ENCODE data around the gene PPP3R2.
"Not testable (repeated sequence)": the region's sequence is repeated elsewhere in the genome, so short reads cannot be mapped to it uniquely, and the experiment has no call there.

Gene PPP3R2

GRCh38 chr9:101587332-101588043 lies 7.3 kb downstream of the PPP3R2 start:
- no peak for DNase-seq

DNA sequence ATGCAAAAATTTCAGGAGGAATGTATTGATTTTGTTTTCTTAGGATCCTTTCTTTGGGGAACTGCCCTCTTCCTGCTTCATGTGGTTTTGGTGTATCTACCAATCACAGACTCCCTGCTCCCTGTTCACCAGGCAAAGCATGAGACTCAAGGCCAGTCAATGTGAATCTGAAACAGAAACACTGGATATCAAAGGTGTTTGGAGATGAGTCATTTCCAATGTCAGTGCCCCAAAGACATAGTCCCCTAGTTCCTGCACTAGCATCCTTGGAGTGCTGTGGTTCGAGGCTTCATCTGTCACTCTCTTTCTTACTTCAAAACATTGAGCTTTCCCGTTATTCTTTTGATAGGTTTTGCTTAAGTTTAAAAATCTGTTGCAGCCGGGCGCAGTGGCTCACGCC lies 8.1 kb downstream of the PPP3R2 start:
- no peak for DNase-seq

- no peak for DNase-seq
Observed at GRCh38 chr9:101585740-101586139, 9.0 kb downstream of the PPP3R2 start.

GRCh38 chr9:101582553-101582952 lies 12.2 kb downstream of the PPP3R2 start:
- DNase-seq = no peak

DNA sequence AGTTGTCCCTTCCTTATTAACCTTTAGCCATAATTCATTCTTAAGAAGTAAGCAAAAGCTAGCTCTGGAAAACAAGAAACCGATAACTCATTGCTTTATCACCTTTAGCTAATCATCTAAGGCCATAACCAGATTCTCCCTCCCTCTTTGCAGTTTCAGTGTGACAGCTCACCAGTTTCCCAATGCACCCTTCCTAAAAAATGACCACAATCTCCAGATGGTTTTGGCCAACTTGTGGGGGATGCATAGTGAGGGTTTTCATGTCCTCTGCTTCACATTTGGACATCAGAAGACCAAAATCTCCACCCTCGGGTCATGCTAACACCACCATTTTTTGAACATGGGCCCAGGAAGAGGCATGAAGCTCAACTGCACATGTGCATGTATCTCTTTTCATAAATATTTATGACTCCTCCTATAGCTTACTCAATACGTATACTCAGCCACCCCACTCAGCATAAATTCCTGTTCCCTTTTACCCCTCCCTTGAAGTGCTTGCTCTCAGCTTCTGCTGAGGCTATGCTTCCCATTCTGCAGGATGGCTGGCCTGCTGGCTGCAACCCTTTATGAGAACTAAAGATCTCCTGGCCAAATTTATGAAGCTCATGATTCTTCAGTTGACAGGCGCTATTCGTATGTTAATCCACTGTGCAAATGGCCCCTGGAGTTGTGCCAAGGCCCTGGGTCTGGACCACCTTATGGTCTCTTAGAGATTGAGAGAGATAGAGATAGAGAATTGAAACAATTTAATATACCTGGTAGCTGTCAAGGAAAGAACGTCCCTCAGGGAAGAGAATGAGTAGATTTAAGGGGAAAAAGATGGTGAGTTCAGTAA lies 14.8 kb downstream of the PPP3R2 start:
- DNase-seq = no peak

- no peak for DNase-seq
Observed at GRCh38 chr9:101578378-101578777, 16.4 kb downstream of the PPP3R2 start.

DNA sequence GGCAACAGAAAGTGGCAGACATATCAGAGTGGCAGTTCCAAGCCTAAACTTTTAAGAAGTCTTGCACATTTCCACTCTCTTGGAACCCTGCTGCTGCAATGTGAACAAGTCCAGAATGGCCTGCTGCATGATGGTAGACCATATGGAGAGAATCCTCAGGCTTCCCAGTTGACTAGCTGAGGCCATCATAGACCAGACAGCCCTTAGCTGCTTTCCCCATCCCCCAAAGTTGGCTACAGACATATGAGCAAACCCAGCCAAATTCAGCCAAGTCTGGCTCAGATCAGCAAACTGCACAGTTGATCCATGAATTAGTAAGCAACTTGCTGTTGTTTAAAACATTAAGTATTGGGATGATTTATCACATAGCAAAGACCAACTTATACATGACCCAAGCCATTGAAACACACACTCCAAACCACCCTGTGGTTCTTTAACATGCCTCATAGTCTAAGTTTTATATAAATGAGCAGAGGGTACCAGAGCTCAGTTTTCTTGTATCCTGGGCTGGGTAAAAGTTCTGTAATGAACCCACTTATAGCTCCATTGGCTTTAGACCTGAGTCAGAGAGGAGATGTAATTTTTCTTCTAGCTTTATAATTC lies 19.9 kb downstream of the PPP3R2 start:
- DNase-seq = no peak

GRCh38 chr9:101572316-101572715 lies 22.5 kb downstream of the PPP3R2 start:
- DNase-seq = no peak

- no peak for DNase-seq
Observed at GRCh38 chr9:101571114-101571513, 23.7 kb downstream of the PPP3R2 start.

- no peak for DNase-seq
Observed at GRCh38 chr9:101569741-101570501, 24.8 kb downstream of the PPP3R2 start.

- DNase-seq = no peak
Observed at GRCh38 chr9:101567725-101568350, 26.9 kb downstream of the PPP3R2 start.

DNA sequence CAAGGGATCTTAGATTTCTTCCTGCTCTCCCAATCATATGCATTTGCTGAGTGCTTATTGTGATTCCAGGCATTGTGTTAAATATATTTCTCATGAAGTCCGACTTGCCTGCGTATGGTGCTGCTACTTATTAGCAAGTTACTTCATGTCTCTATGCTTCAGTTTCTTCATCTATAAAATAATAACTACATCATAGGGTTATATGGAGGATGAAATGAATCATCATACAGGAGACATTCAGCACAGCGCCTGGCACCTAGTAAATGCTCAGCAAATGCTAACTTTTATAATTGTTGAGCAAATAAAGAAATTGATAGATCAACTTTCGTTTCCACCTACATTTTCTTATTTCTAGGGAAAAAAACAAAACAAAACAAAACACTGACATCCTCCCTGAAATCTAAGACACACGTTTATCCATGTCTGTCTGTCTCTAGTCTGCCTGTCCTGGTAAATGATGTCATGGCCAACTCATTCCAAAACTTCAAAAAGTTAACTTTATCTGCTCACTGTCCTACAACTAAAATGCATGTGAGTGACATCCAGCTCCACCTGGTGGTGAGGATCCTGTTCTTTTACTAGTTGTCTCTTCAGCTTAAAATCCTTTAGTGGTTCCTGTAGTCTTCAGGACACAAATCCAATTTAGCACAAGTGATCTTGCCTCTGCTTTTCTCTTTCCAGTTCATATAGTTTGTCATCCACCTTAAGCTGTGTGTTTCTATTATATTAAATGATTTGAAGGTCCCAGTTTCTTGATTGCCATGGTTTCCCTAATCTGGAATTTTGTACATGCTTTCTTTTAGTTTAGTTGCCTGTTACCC lies 27.7 kb downstream of the PPP3R2 start:
- DNase-seq = no peak

DNA sequence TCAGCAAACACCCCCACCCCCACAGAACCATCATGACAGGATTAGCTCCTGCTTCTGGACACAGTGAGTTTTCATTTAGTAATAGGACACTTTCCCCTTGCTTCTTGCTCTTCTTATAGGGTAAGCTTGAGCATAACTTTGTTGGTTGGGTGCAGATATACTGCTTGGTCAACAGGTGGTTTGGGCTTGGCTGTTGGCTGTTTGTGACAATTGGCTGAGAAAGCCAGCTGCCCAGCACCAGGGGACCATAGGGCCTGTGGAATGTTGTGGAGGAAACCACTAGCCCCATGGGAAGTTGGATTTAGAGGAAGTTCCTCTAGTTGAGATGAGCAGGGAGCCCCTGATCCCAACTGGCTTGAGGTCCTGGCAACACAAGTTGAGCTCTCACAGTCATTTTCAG lies 30.5 kb downstream of the PPP3R2 start:
- no peak for DNase-seq

DNA sequence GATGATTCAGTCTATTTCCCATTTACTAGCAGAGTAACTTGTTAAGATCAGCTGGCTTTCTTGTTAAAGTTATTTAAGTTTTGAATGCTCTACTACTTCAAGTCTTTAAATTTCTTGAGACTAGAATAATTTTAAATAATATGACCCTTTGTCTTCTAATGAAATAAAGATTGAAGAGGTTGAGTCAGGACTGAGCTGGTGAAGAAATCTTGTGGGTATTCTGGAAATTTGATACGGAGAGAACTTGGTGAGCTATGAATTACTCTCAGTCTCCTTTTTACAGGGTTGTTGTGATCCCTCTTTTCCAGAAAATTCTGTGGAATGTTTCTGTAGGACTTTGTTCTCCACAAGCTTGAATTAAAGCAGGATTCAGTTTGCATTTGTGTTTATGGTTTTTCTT lies 31.8 kb downstream of the PPP3R2 start:
- no peak for DNase-seq

DNA sequence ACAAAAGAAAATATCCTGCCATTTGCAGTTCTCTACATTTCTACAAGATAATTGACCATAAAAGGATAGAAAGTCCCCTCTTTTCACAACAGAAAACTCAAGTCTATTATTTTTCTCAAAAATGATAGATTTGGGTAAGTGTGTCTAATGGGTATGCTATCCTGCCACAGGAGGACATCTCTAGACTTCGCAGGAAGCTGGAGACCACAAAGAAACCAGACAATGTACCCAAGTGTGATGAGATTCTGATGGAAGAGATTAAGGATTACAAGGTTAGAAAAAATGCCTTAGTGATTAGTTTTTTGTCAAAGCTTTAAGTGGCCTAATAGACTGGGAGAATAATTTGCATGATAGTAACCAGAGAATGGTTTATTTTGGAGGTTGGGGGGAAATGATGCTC lies 33.0 kb downstream of the PPP3R2 start:
- no peak for DNase-seq

GRCh38 chr9:101549472-101550098 lies 45.2 kb downstream of the PPP3R2 start:
- DNase-seq = not testable (repeated sequence)

DNA sequence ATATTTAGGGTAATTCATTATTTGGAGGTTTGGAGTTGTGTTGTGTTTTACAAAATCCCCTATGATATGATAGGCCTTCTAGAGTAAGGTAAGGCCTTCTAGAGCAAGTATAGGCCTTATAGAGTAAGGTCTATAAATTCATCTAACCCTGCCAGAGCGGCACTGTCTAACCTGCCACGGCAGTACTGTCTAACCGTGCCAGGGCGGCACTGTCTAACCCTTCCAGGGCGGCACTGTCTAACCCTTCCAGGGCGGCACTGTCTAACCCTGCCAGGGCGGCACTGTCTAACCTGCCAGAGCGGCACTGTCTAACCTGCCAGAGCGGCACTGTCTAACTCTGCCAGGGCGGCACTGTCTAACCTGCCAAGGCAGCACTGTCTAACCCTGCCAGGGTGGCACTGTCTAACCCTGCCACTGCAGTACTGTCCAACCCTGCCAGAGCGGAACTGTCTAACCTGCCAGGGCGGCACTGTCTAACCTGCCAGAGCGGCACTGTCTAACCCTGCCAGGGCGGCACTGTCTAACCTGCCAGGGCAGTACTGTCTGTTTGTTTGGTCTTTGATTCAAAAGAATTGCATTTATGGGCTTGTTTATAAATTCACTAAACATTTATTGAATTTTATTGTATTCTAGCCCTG lies 51.6 kb downstream of the PPP3R2 start:
- DNase-seq = no peak

Data from NCI-H2227 treated with DMSO at 0.1 percent for 48 hours (cell line).